ENCODE data around the gene SLC7A6. TPM values are rescaled to one million over a fixed set of nuclear protein-coding genes. Genes with fewer than 3 reads are reported as not detected.
A peak's percentile ranks its signal among the peaks of the same experiment; 100 is the strongest.

SLC7A6 gene
- total and polyA plus RNA-seq, 2 experiments from 2014 or later, result 17.3 to 20.9 TPM

DNA sequence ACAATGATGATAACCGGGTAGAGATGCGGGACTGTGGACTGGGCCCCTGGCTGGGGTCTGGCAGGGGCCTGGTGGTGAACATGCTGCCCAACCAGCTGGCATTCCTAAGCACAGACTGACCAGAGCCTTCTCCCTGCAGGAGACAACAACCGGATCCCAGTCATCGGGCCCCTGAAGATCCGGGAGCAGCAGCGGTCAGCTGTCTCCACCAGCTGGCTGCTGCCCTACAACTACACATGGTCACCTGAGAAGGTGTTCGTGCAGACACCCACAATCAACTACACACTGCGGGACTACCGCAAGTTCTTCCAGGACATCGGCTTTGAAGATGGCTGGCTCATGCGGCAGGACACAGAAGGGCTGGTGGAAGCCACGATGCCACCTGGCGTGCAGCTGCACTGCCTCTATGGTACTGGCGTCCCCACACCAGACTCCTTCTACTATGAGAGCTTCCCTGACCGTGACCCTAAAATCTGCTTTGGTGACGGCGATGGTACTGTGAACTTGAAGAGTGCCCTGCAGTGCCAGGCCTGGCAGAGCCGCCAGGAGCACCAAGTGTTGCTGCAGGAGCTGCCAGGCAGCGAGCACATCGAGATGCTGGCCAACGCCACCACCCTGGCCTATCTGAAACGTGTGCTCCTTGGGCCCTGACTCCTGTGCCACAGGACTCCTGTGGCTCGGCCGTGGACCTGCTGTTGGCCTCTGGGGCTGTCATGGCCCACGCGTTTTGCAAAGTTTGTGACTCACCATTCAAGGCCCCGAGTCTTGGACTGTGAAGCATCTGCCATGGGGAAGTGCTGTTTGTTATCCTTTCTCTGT lies 5.1 kb upstream of the SLC7A6 start:
- H3K79me2 ChIP-seq (ENCODE audit: insufficient read depth), result peaks cover 7% of the 10 kb centered on the region; the same call in 1 of the 2 replicates
- H3K9me3 ChIP-seq (ENCODE audit: low read depth), result no peaks in the 10 kb centered on the region
- peaks cover 24% of the 10 kb centered on the region for H3F3A ChIP-seq (ENCODE audit: insufficient read depth)
- peak overlapping the region; percentile 75; the same call in 1 of the 2 replicates for H3K27ac ChIP-seq
- H3K36me3 ChIP-seq (ENCODE audit: low read depth), result peaks cover 4% of the 10 kb centered on the region; the same call in 1 of the 2 replicates
- in situ Hi-C loops (cut with MboI), result no loop called here
- peaks cover 13% of the 10 kb centered on the region for H3K4me1 ChIP-seq (ENCODE audit: insufficient read depth)
- H3K9ac ChIP-seq, result no peak overlapping the region
- H3K27me3 ChIP-seq (replicated peaks; ENCODE audit: insufficient read depth), result no peaks in the 10 kb centered on the region
- no peak overlapping the region for H2AFZ ChIP-seq
- no peak for TF ChIP-seq EZH2phosphoT487 (IDR thresholded peaks at IDR 0.05; ENCODE audit: insufficient read depth, low read depth)
- TF ChIP-seq EZH2 (IDR thresholded peaks at IDR 0.05; ENCODE audit: insufficient read depth, poor library complexity, severe bottlenecking), result no peak
- no peaks in the 10 kb centered on the region for H3K9me2 ChIP-seq (ENCODE audit: insufficient read depth)
- H3K4me3 ChIP-seq, result no peak overlapping the region
- 81 to 85% methylated on average over 27 of the region's 27 CpGs for WGBS, 2 experiments (ENCODE audit: low coverage in 1 of 2, low lambda C conversion rate in 2 of 2, missing lambda C conversion rate in 2 of 2)
- no peak overlapping the region for H3K4me2 ChIP-seq (ENCODE audit: unreplicated experiment)
- DNase-seq, result peak; percentile 60
- no peaks in the 10 kb centered on the region for H4K20me1 ChIP-seq (ENCODE audit: insufficient read depth)

DNA sequence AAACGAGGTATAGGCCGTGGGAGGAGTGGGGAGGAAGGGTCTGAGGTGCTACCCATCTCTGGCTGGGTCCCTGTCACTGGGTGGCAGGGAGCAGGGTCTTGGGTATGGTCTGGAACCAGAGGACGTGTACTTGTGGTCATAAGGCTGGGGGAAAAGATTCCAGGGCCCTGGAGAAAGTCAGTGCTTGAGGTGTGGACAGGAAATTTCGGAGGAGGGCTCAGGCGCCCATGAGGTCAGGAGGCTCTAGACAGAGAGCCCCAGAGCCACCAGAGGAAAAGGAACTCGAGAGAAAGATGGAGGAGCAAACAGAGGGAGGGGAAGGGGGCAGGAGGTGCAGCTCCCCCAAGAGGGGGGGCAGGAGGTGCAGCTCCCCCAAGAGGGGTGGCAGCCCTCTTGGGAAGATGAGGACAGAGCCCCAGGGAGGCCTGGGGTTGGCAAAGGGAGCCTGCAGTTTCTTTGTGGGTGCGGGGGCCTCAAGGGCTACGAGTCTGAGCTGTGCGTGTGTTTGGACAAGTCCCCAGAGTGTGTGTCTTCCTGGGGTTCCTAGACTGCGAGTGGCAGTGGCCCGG lies 683 bp upstream of the SLC7A6 start:
- Histone ChIP-seq H2AFZ (peak overlapping the region; percentile 75), H3K27ac (peak overlapping the region; percentile 93), H3K4me2 (ENCODE audit: unreplicated experiment) (peak overlapping the region; percentile 90), H3F3A (ENCODE audit: insufficient read depth) (peaks cover 25% of the 10 kb centered on the region), H3K27me3 (replicated peaks; ENCODE audit: insufficient read depth) (no peaks in the 10 kb centered on the region), H3K9me2 (ENCODE audit: insufficient read depth) (no peaks in the 10 kb centered on the region), H4K20me1 (ENCODE audit: insufficient read depth) (peaks cover 8% of the 10 kb centered on the region; the same call in 1 of the 2 replicates), H3K9me3 (ENCODE audit: low read depth) (no peaks in the 10 kb centered on the region), H3K9ac (peak overlapping the region; percentile 95), H3K36me3 (ENCODE audit: low read depth) (0 out of 2 replicates have a peak, but pooled peaks cover 6% of the 10 kb centered on the region), H3K4me1 (ENCODE audit: insufficient read depth) (peaks cover 27% of the 10 kb centered on the region), H3K79me2 (ENCODE audit: insufficient read depth) (peaks cover 40% of the 10 kb centered on the region), H3K4me3 (peak overlapping the region; percentile 79)
- no peak for DNase-seq
- in situ Hi-C loops (cut with MboI), result no loop called here
- no peak for TF ChIP-seq EZH2phosphoT487 (IDR thresholded peaks at IDR 0.05; ENCODE audit: insufficient read depth, low read depth)
- TF ChIP-seq EZH2 (IDR thresholded peaks at IDR 0.05; ENCODE audit: insufficient read depth, poor library complexity, severe bottlenecking), result no peak
- 35 to 43% methylated on average over 9 to 11 of the region's 11 CpGs for WGBS, 2 experiments (ENCODE audit: low coverage in 1 of 2, low lambda C conversion rate in 2 of 2, missing lambda C conversion rate in 2 of 2)

DNA sequence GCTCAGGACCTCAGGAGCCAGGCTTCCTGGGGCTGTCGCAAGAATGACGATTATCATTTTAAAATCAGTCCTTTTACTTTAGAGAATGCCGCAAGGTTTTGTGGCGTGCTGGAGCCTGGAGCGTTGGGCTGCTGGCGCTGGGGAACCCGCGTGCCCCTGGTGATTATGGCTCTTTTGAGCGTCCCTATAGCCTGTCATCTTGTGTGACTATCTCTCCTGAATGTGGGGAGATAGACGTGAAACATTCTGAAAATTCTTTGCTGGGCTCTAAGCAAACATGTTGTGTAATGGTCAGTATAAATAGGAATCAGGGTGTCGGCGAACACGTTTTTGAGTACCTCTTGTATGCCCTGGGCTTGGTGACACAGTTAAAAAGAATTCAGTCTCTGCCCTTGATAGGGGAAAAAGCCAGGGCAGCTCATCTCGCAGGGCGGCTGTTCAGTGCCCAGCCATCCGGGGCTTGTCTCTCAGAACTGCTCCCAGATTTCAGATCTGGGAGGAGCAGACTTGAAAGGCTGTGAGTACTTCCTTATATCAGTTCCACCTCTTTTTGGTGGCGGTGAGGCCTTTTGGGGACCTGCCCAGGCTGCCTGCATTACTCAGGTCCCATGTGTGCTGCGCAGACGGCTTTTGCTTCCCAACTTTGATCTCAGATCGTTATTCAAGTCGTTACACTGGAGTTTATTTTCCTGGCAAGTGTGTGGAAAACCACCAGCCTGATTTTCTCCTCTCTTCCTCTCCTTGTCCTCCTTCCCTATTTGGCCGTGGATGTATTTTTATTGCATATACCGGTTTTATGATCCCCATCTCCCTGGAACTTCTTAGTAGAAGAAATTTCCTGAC lies 973 bp downstream of the SLC7A6 start:
- H3K36me3 ChIP-seq (ENCODE audit: low read depth), result 0 out of 2 replicates have a peak, but pooled peaks cover 11% of the 10 kb centered on the region
- in situ Hi-C loops (cut with MboI), result no loop called here
- peak overlapping the region; percentile 95 for H3K9ac ChIP-seq
- peaks cover 28% of the 10 kb centered on the region for H3F3A ChIP-seq (ENCODE audit: insufficient read depth)
- peak; percentile 88 for DNase-seq
- peaks cover 57% of the 10 kb centered on the region for H3K79me2 ChIP-seq (ENCODE audit: insufficient read depth)
- TF ChIP-seq EZH2phosphoT487 (IDR thresholded peaks at IDR 0.05; ENCODE audit: insufficient read depth, low read depth), result no peak
- TF ChIP-seq EZH2 (IDR thresholded peaks at IDR 0.05; ENCODE audit: insufficient read depth, poor library complexity, severe bottlenecking), result no peak
- peaks cover 13% of the 10 kb centered on the region; the same call in 1 of the 2 replicates for H4K20me1 ChIP-seq (ENCODE audit: insufficient read depth)
- H3K4me2 ChIP-seq (ENCODE audit: unreplicated experiment), result peak overlapping the region; percentile 90
- H3K27ac ChIP-seq, result peak overlapping the region; percentile 93
- peak overlapping the region; percentile 65 for H2AFZ ChIP-seq
- no peaks in the 10 kb centered on the region for H3K9me3 ChIP-seq (ENCODE audit: low read depth)
- H3K27me3 ChIP-seq (replicated peaks; ENCODE audit: insufficient read depth), result no peaks in the 10 kb centered on the region
- peaks cover 26% of the 10 kb centered on the region for H3K4me1 ChIP-seq (ENCODE audit: insufficient read depth)
- no peaks in the 10 kb centered on the region for H3K9me2 ChIP-seq (ENCODE audit: insufficient read depth)
- 1% methylated on average over 23 of the region's 23 CpGs for WGBS, 2 experiments (ENCODE audit: low coverage in 1 of 2, low lambda C conversion rate in 2 of 2, missing lambda C conversion rate in 2 of 2)
- peak overlapping the region; percentile 79 for H3K4me3 ChIP-seq
